RPMI7951 (cell line): Measurements from ENCODE around the gene FAM72D. TPM values are rescaled to one million over a fixed set of nuclear protein-coding genes. Genes with fewer than 3 reads are reported as not detected.
"Not testable (repeated sequence)": the region's sequence is repeated elsewhere in the genome, so short reads cannot be mapped to it uniquely, and the experiment has no call there.

Source experiments
- DNase-seq: peaks from one replicate; pipeline ENCODE4 v3.0.0-alpha.2; 2012; ENCODE audit warnings: low read depth
- total RNA-seq: library from RNA; depleted of rRNA; stranded (reverse); fragments of >200 nt; shearing (Covaris generic); gene quantifications from 2 replicates; pipeline ENCODE4 v1.2.3, GENCODE V29; 2014; rRNA removed

FAM72D gene
- total RNA-seq: 4.7 and 7.3 TPM in 2 replicates

- DNase-seq: not testable (repeated sequence)
Observed at GRCh38 chr1:145095284-145096057, at the start of gene FAM72D, which contains the start of gene SRGAP2B. Gene FAM72D (plus strand): TSS chr1:145095974. CDS start chr1:145096848, 874 bp downstream. Gene SRGAP2B (minus strand): TSS chr1:145095328. CDS start chr1:145092901, 2,427 bp downstream.

- DNase-seq: not testable (repeated sequence)
Observed at GRCh38 chr1:145047553-145047952, 48.2 kb upstream of the FAM72D start.

- DNase-seq: not testable (repeated sequence)
Observed at GRCh38 chr1:145048181-145048856, 47.5 kb upstream of the FAM72D start.

GRCh38 chr1:145052019-145052776 lies 43.6 kb upstream of the FAM72D start:
- DNase-seq: not testable (repeated sequence)

GRCh38 chr1:145053428-145053827 lies 42.3 kb upstream of the FAM72D start:
- not testable (repeated sequence) for DNase-seq

- not testable (repeated sequence) for DNase-seq
Observed at GRCh38 chr1:145055217-145055760, 40.5 kb upstream of the FAM72D start.

- DNase-seq: not testable (repeated sequence)
Observed at GRCh38 chr1:145058184-145058583, 37.6 kb upstream of the FAM72D start.

- not testable (repeated sequence) for DNase-seq
Observed at GRCh38 chr1:145063285-145063684, 32.5 kb upstream of the FAM72D start.

- DNase-seq: peak; percentile 28
Observed at GRCh38 chr1:145063941-145064648, 31.7 kb upstream of the FAM72D start.

- not testable (repeated sequence) for DNase-seq
Observed at GRCh38 chr1:145065194-145065826, 30.5 kb upstream of the FAM72D start.

- DNase-seq: not testable (repeated sequence)
Observed at GRCh38 chr1:145066486-145066885, 29.3 kb upstream of the FAM72D start.

GRCh38 chr1:145071569-145071968 lies 24.2 kb upstream of the FAM72D start:
- not testable (repeated sequence) for DNase-seq

- not testable (repeated sequence) for DNase-seq
Observed at GRCh38 chr1:145074021-145074559, 21.7 kb upstream of the FAM72D start.

GRCh38 chr1:145076877-145077276 lies 18.9 kb upstream of the FAM72D start:
- not testable (repeated sequence) for DNase-seq

- DNase-seq: not testable (repeated sequence)
Observed at GRCh38 chr1:145077872-145078786, 17.6 kb upstream of the FAM72D start.

- DNase-seq: not testable (repeated sequence)
Observed at GRCh38 chr1:145078787-145079370, 16.9 kb upstream of the FAM72D start.

GRCh38 chr1:145079737-145080136 lies 16.0 kb upstream of the FAM72D start:
- DNase-seq: peak; percentile 6

GRCh38 chr1:145080193-145080592 lies 15.6 kb upstream of the FAM72D start:
- DNase-seq: not testable (repeated sequence)
